Body of pancreas (tissue), 4 donors: ENCODE results near the gene PARP16.

Source experiments
- POLR2A ChIP-seq, 3 donors: fragments of 450-650 bp; IDR thresholded peaks; one replicate each; pipeline ENCODE4 v1.6.1; 2016; ENCODE audit warnings: antibody characterized with exemption in 3 of 3, mild to moderate bottlenecking in 2 of 3
- TF ChIP-seq, protein P1 (sequence below), 7 experiments: fragments of 450-650 bp in 4 of 7; fragments of 200-600 bp in 3 of 7; sonication (generic) in 3 of 7; IDR thresholded peaks; one replicate each; pipeline ENCODE4 v1.5.1; 2016 to 2019; ENCODE audit warnings: antibody characterized with exemption in 7 of 7

- TF ChIP-seq, protein P1, sequence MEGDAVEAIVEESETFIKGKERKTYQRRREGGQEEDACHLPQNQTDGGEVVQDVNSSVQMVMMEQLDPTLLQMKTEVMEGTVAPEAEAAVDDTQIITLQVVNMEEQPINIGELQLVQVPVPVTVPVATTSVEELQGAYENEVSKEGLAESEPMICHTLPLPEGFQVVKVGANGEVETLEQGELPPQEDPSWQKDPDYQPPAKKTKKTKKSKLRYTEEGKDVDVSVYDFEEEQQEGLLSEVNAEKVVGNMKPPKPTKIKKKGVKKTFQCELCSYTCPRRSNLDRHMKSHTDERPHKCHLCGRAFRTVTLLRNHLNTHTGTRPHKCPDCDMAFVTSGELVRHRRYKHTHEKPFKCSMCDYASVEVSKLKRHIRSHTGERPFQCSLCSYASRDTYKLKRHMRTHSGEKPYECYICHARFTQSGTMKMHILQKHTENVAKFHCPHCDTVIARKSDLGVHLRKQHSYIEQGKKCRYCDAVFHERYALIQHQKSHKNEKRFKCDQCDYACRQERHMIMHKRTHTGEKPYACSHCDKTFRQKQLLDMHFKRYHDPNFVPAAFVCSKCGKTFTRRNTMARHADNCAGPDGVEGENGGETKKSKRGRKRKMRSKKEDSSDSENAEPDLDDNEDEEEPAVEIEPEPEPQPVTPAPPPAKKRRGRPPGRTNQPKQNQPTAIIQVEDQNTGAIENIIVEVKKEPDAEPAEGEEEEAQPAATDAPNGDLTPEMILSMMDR (IDR thresholded peaks at IDR 0.05) = no peak
- TF ChIP-seq POLR2A (IDR thresholded peaks at IDR 0.05) = no peak
These were observed 12.0 kb upstream of the PARP16 start for GRCh38 chr15:65298731-65299130.
